HFF-Myc (cell line): Measurements from ENCODE around the gene AGBL5.

Experiments
- DNase-seq: peaks from one replicate; pipeline ENCODE4 v3.0.0-alpha.2; 2011; ENCODE audit warnings: low read depth; ENCODE audit errors: extremely low read depth
- H3K4me3 ChIP-seq: replicated peaks from 2 replicates; pipeline ENCODE4 v1.5.1; 2011; ENCODE audit warnings: low read depth, mild to moderate bottlenecking, control low read depth, low read length
- CTCF ChIP-seq: IDR thresholded peaks from 2 replicates; pipeline ENCODE4 v1.5.1; 2012; ENCODE audit warnings: mild to moderate bottlenecking, low read depth, low read length, control low read depth; ENCODE audit errors: missing control alignments

AGBL5 gene

GRCh38 chr2:27024188-27024587 lies 27.3 kb upstream of the AGBL5 start:
- peak; percentile 13 for TF ChIP-seq CTCF
- no peak overlapping the region for H3K4me3 ChIP-seq
- DNase-seq: no peak

GRCh38 chr2:27024812-27025211 lies 26.7 kb upstream of the AGBL5 start:
- no peak for DNase-seq
- no peak overlapping the region for H3K4me3 ChIP-seq
- TF ChIP-seq CTCF: no peak

GRCh38 chr2:27025281-27025800 lies 26.1 kb upstream of the AGBL5 start:
- H3K4me3 ChIP-seq: no peak overlapping the region
- no peak for DNase-seq
- no peak for TF ChIP-seq CTCF

- DNase-seq: no peak
- no peak for TF ChIP-seq CTCF
- no peak overlapping the region for H3K4me3 ChIP-seq
These were observed 25.3 kb upstream of the AGBL5 start for GRCh38 chr2:27025861-27026851.

- DNase-seq: no peak
- TF ChIP-seq CTCF: no peak
- no peak overlapping the region for H3K4me3 ChIP-seq
These were observed 24.2 kb upstream of the AGBL5 start for GRCh38 chr2:27027211-27027651.

- no peak for DNase-seq
- no peak overlapping the region for H3K4me3 ChIP-seq
- no peak for TF ChIP-seq CTCF
These were observed 22.4 kb upstream of the AGBL5 start for GRCh38 chr2:27029051-27029450.
